Measurements from ENCODE around the gene TDRD10.

The TDRD10 gene

DNA sequence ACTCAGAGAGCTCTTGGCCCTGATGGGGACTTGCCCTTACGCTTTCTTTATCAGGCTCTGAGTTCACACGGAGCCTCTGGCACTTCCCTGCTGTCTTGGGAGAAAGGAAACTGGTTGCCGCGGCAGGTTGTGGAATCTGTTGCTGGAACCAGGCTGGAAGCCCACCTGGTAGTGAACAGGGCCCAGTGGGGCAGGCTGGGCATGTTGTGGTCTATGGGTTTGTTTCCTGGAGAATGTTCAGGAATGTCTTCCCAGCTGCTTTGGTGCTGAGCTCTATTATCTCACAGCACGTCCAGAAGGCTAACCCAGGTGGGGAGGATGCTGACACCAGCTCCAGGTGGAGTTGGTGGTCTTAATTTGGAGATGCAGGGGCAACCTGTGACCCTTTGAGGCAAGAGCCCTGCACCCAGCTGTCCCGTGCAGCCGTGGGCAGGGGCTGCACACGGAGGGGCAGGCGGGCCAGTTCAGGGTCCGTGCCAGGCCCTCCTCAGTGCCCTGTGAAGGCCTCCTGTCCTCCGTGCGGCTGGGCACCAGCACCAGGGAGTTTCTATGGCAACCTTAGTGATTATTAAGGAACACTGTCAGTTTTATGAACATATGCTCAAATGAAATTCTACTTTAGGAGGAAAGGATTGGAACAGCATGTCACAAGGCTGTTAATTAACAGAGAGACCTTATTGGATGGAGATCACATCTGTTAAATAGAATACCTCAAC is 33.3 kb upstream of the TDRD10 start:
- no peak for ATAC-seq
- TF ChIP-seq BACH2 (CRISPR knock-in tag; IDR thresholded peaks at IDR 0.05; ENCODE audit: borderline replicate concordance) (no peak), ZNF70 (CRISPR knock-in tag; IDR thresholded peaks at IDR 0.05) (no peak), ISL1 (CRISPR knock-in tag; IDR thresholded peaks at IDR 0.05) (no peak), ZFP30 (CRISPR knock-in tag; IDR thresholded peaks at IDR 0.05) (no peak)

DNA sequence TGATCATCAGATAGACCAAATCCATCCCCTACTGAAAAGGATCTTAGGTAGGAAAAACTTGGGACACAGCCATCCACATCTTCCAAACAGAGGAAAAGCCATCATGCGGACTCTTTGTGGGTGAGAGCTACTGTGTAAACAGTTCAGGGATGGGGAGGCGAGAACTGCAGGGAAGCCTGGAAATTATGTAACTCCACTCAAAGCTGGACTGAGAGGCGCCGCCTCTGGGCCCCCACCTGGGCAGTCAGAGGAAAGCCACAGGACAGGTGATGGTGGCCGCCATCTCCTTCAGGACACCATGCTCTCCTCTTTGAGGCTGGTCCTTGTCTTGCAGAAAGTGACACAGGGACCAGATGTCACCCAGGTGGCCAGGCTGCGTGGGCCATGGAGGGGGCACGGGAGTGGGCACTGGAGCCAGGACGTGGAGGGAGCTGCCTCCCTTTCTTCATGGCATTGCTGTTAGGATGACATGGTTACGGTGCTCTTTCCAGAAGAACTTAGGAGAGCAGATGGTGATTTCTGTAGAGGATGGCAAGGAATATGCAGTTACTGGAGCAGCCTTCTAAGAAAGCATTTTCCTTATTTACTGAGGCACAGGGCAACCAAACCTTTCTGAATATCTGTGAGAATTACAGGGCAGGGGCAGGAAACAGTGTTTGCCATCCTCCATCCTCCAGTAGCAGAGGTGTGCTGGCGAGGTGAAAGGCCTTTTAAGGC is 32.0 kb upstream of the TDRD10 start:
- ATAC-seq: no peak
- TF ChIP-seq, protein P1, sequence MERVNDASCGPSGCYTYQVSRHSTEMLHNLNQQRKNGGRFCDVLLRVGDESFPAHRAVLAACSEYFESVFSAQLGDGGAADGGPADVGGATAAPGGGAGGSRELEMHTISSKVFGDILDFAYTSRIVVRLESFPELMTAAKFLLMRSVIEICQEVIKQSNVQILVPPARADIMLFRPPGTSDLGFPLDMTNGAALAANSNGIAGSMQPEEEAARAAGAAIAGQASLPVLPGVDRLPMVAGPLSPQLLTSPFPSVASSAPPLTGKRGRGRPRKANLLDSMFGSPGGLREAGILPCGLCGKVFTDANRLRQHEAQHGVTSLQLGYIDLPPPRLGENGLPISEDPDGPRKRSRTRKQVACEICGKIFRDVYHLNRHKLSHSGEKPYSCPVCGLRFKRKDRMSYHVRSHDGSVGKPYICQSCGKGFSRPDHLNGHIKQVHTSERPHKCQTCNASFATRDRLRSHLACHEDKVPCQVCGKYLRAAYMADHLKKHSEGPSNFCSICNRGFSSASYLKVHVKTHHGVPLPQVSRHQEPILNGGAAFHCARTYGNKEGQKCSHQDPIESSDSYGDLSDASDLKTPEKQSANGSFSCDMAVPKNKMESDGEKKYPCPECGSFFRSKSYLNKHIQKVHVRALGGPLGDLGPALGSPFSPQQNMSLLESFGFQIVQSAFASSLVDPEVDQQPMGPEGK (CRISPR knock-in tag; IDR thresholded peaks at IDR 0.05; ENCODE audit: borderline replicate concordance): no peak
- TF ChIP-seq ZC3H10 (CRISPR knock-in tag; IDR thresholded peaks at IDR 0.05): no peak
- no peak for TF ChIP-seq TOX (CRISPR knock-in tag; IDR thresholded peaks at IDR 0.05; ENCODE audit: borderline replicate concordance)
- no peak for TF ChIP-seq RARB (CRISPR knock-in tag; IDR thresholded peaks at IDR 0.05)
- TF ChIP-seq BACH2 (CRISPR knock-in tag; IDR thresholded peaks at IDR 0.05; ENCODE audit: borderline replicate concordance): no peak

DNA sequence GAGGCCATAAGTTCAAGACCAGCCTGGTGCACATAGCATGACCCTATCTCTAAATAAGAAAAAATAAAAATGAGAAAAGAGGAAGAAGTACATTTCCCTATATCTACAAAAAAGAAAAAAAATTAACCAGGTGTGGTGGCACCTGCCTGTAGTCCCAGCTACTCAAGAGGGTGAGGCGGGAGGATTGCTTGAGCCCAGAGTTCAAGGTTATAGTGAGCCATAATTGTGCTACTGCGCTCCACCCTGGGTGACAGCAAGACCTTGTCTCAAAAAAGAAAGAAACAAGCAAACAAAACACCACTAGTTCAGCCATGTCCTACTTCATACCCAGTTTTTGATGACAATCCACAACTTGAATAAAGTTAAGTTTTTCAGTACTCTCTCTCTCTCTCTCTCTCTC is 30.7 kb upstream of the TDRD10 start:
- TF ChIP-seq ZC3H10 (CRISPR knock-in tag; IDR thresholded peaks at IDR 0.05): no peak
- no peak for TF ChIP-seq ZNF70 (CRISPR knock-in tag; IDR thresholded peaks at IDR 0.05)
- TF ChIP-seq, protein P2, sequence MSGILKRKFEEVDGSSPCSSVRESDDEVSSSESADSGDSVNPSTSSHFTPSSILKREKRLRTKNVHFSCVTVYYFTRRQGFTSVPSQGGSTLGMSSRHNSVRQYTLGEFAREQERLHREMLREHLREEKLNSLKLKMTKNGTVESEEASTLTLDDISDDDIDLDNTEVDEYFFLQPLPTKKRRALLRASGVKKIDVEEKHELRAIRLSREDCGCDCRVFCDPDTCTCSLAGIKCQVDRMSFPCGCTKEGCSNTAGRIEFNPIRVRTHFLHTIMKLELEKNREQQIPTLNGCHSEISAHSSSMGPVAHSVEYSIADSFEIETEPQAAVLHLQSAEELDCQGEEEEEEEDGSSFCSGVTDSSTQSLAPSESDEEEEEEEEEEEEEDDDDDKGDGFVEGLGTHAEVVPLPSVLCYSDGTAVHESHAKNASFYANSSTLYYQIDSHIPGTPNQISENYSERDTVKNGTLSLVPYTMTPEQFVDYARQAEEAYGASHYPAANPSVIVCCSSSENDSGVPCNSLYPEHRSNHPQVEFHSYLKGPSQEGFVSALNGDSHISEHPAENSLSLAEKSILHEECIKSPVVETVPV (CRISPR knock-in tag; IDR thresholded peaks at IDR 0.05): no peak
- TF ChIP-seq CSDC2 (CRISPR knock-in tag; IDR thresholded peaks at IDR 0.05): no peak
- no peak for TF ChIP-seq ESRRG (CRISPR knock-in tag; IDR thresholded peaks at IDR 0.05)
- TF ChIP-seq RARB (CRISPR knock-in tag; IDR thresholded peaks at IDR 0.05): no peak
- no peak for TF ChIP-seq ZNF565 (CRISPR knock-in tag; conservative IDR thresholded peaks at IDR 0.05; ENCODE audit: low read depth)
- TF ChIP-seq OSR1 (CRISPR knock-in tag; IDR thresholded peaks at IDR 0.05): no peak
- TF ChIP-seq ZFP3 (CRISPR knock-in tag; IDR thresholded peaks at IDR 0.05): no peak
- no peak for TF ChIP-seq ISL1 (CRISPR knock-in tag; IDR thresholded peaks at IDR 0.05)
- TF ChIP-seq, protein P1 (CRISPR knock-in tag; IDR thresholded peaks at IDR 0.05; ENCODE audit: borderline replicate concordance): no peak
- no peak for TF ChIP-seq ZNF8 (CRISPR knock-in tag; IDR thresholded peaks at IDR 0.05)
- no peak for TF ChIP-seq GLIS3 (CRISPR knock-in tag; IDR thresholded peaks at IDR 0.05)
- no peak for TF ChIP-seq BACH2 (CRISPR knock-in tag; IDR thresholded peaks at IDR 0.05; ENCODE audit: borderline replicate concordance)
- TF ChIP-seq TCF4 (CRISPR knock-in tag; IDR thresholded peaks at IDR 0.05; ENCODE audit: borderline replicate concordance): no peak
- no peak for TF ChIP-seq CREB5 (CRISPR knock-in tag; IDR thresholded peaks at IDR 0.05; ENCODE audit: low read depth)
- no peak for TF ChIP-seq ARNTL (CRISPR knock-in tag; IDR thresholded peaks at IDR 0.05; ENCODE audit: borderline replicate concordance, low read depth)
- TF ChIP-seq PPARA (CRISPR knock-in tag; IDR thresholded peaks at IDR 0.05; ENCODE audit: borderline replicate concordance): no peak
- no peak for TF ChIP-seq TSHZ2 (CRISPR knock-in tag; IDR thresholded peaks at IDR 0.05)
- no peak for ATAC-seq

Measured in SK-N-SH treated with all-trans-retinoic acid at 6 μM for 48 hours (cell line).